ENCODE data around the gene BEND6. TPM values are rescaled to one million over a fixed set of nuclear protein-coding genes. Genes with fewer than 3 reads are reported as not detected.

BEND6 gene
- total RNA-seq, 4 donors from 2014 or later: not detected

DNA sequence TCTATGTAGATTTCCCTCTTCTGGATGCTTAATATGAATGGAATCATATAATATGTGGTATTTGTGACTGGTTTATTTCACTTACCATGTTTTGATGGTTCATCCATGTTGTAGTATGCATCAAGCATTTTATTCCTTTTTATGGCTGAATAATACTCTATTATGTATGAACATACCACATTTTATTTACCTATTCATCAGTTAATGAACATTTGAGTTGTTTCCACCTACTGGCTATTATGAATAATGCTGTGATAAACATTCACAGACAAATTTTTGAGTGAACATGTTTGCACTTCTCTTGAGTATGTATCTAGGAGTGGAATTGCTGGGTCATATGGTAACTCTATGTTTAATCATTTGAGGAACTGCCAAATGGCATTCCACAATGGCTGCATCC is 120.2 kb downstream of the BEND6 start:
- TF ChIP-seq CTCF (IDR thresholded peaks at IDR 0.05) (no peak), POLR2AphosphoS5 (IDR thresholded peaks at IDR 0.05) (no peak), POLR2A (IDR thresholded peaks at IDR 0.05) (no peak), EP300 (IDR thresholded peaks at IDR 0.05) (no peak)
- DNase-seq (ENCODE audit: low spot score in 2 of 2): no peak
- H3K4me3 ChIP-seq: no peak overlapping the region
- no peaks in the 10 kb centered on the region for H3K36me3 ChIP-seq
- no peaks in the 10 kb centered on the region for H3K27me3 ChIP-seq
- no peaks in the 10 kb centered on the region for H3K9me3 ChIP-seq
- no peak overlapping the region for H3K27ac ChIP-seq
- H3K4me1 ChIP-seq: no peaks in the 10 kb centered on the region

Other genes with a start within 250 kb of the BEND6 start
- 1 to 10 TPM; 3.1 to 6.4 (median 4.8) TPM for gene KIAA1586, start 91.6 kb downstream of the BEND6 start, total RNA-seq
- gene ZNF451, start 135.1 kb downstream of the BEND6 start, total RNA-seq: 100 to 1,000 TPM in 1 of 4 donors, 10 to 100 TPM in 3; 34.9 to 102 (median 42.7) TPM
- 1 to 10 TPM in 2 of 4 donors, under 1 TPM in 2; 0.64 to 1.3 (median 1.0) TPM for gene BAG2, start 217.2 kb downstream of the BEND6 start, total RNA-seq